OCI-LY1 (cell line): ENCODE results near the gene PERCC1.

Source experiments
- H2AFZ ChIP-seq: fragments of 200-600 bp; sonication (generic), shearing (Covaris generic); 2 replicates; pipeline ENCODE4 v1.6.0; 2014; ENCODE audit warnings: antibody characterized with exemption, mild to moderate bottlenecking, low read length
- H3F3A ChIP-seq: fragments of 200-600 bp; sonication (generic), shearing (Covaris generic); 2 replicates; pipeline ENCODE4 v1.6.0; 2014; ENCODE audit warnings: mild to moderate bottlenecking, antibody characterized with exemption, low read length, moderate library complexity; ENCODE audit not compliant: insufficient read depth
- H3K27ac ChIP-seq: fragments of 200-600 bp; sonication (generic); 2 replicates; pipeline ENCODE4 v1.5.1; 2014; ENCODE audit warnings: low read length, mixed run types, mild to moderate bottlenecking, low read depth; ENCODE audit not compliant: poor library complexity, severe bottlenecking
- H3K27me3 ChIP-seq: fragments of 200-600 bp; sonication (generic); 2 replicates; pipeline ENCODE4 v1.6.0; 2014; ENCODE audit warnings: antibody characterized with exemption, mild to moderate bottlenecking, low read length, moderate library complexity; ENCODE audit not compliant: insufficient read depth
- H3K36me3 ChIP-seq: fragments of 200-600 bp; sonication (generic); 2 replicates; pipeline ENCODE4 v1.6.1; 2014; ENCODE audit warnings: mild to moderate bottlenecking, antibody characterized with exemption, low read length, moderate library complexity, mixed read lengths; ENCODE audit not compliant: insufficient read depth
- H3K4me1 ChIP-seq: fragments of 200-600 bp; sonication (generic); 2 replicates; pipeline ENCODE4 v1.5.1; 2014; ENCODE audit warnings: mild to moderate bottlenecking, low read length, moderate library complexity; ENCODE audit not compliant: insufficient read depth, severe bottlenecking
- H3K4me2 ChIP-seq: fragments of 200-600 bp; sonication (generic), shearing (Covaris generic); 2 replicates; pipeline ENCODE4 v1.6.1; 2014; ENCODE audit warnings: low read length
- H3K4me3 ChIP-seq: fragments of 200-600 bp; sonication (generic); 2 replicates; pipeline ENCODE4 v1.5.1; 2014; ENCODE audit warnings: low read length, low read depth, mild to moderate bottlenecking, mixed read lengths; ENCODE audit not compliant: poor library complexity, severe bottlenecking
- H3K79me2 ChIP-seq: fragments of 200-600 bp; shearing (Covaris generic); 2 replicates; pipeline ENCODE4 v1.6.1; 2016; ENCODE audit warnings: mixed run types, low read length, mixed read lengths; ENCODE audit not compliant: insufficient read depth
- H3K9ac ChIP-seq: fragments of 200-600 bp; sonication (generic), shearing (Covaris generic); 2 replicates; pipeline ENCODE4 v1.6.1; 2014; ENCODE audit warnings: mild to moderate bottlenecking, low read length, mixed read lengths
- H3K9me2 ChIP-seq: fragments of 200-600 bp; sonication (generic), shearing (Covaris generic); 2 replicates; pipeline ENCODE4 v1.6.1; 2014; ENCODE audit warnings: low read depth, mild to moderate bottlenecking, low read length, mixed read lengths
- H3K9me3 ChIP-seq: fragments of 200-600 bp; shearing (Covaris generic); 2 replicates; pipeline ENCODE4 v1.6.1; 2014; ENCODE audit warnings: low read length, mixed read lengths
- H4K20me1 ChIP-seq: fragments of 200-600 bp; sonication (generic), shearing (Covaris generic); 2 replicates; pipeline ENCODE4 v1.6.0; 2016; ENCODE audit warnings: mild to moderate bottlenecking, low read length; ENCODE audit not compliant: insufficient read depth
- CTCF ChIP-seq: fragments of 200-600 bp; sonication (generic), shearing (Covaris generic); IDR thresholded peaks from 2 replicates; pipeline ENCODE4 v1.5.1; 2017; ENCODE audit warnings: mild to moderate bottlenecking, antibody characterized with exemption, low read length, moderate library complexity, mixed read lengths
- EZH2 ChIP-seq: fragments of 200-600 bp; sonication (generic), shearing (Covaris generic); IDR thresholded peaks from 2 replicates; pipeline ENCODE4 v1.8.0; 2017; ENCODE audit warnings: borderline replicate concordance, mixed run types, mild to moderate bottlenecking, antibody characterized with exemption, low read length, moderate library complexity, mixed read lengths

Gene PERCC1

GRCh38 chr16:1425616-1426370, 5.1 kb upstream of the PERCC1 start:
- Histone ChIP-seq H3K27me3 (peaks cover 17% of the 10 kb centered on the region), H3K79me2 (no peaks in the 10 kb centered on the region), H3K9me2 (no peaks in the 10 kb centered on the region), H2AFZ (no peak overlapping the region), H3K4me1 (peaks cover 5% of the 10 kb centered on the region), H3K9me3 (no peaks in the 10 kb centered on the region), H3K27ac (no peak overlapping the region), H4K20me1 (no peaks in the 10 kb centered on the region), H3K4me3 (no peak overlapping the region), H3K4me2 (no peak overlapping the region), H3F3A (no peaks in the 10 kb centered on the region), H3K9ac (no peak overlapping the region), H3K36me3 (no peaks in the 10 kb centered on the region; the same call in 1 of the 2 replicates)
- TF ChIP-seq EZH2 (no peak), CTCF (no peak)

GRCh38 chr16:1426734-1427471, 4.0 kb upstream of the PERCC1 start:
- no peaks in the 10 kb centered on the region for H3F3A ChIP-seq
- no peak overlapping the region for H3K4me3 ChIP-seq
- H3K9me2 ChIP-seq = no peaks in the 10 kb centered on the region
- TF ChIP-seq EZH2 = no peak
- no peak for TF ChIP-seq CTCF
- no peaks in the 10 kb centered on the region for H3K4me1 ChIP-seq
- H4K20me1 ChIP-seq = no peaks in the 10 kb centered on the region
- no peak overlapping the region for H2AFZ ChIP-seq
- H3K27ac ChIP-seq = no peak overlapping the region
- H3K36me3 ChIP-seq = no peaks in the 10 kb centered on the region; the same call in 1 of the 2 replicates
- no peak overlapping the region for H3K4me2 ChIP-seq
- no peaks in the 10 kb centered on the region for H3K79me2 ChIP-seq
- H3K9ac ChIP-seq = no peak overlapping the region
- peaks cover 17% of the 10 kb centered on the region for H3K27me3 ChIP-seq
- no peaks in the 10 kb centered on the region for H3K9me3 ChIP-seq

- H3K9me2 ChIP-seq = no peaks in the 10 kb centered on the region
- no peak overlapping the region for H2AFZ ChIP-seq
- H3K4me1 ChIP-seq = no peaks in the 10 kb centered on the region
- no peaks in the 10 kb centered on the region for H3K9me3 ChIP-seq
- no peak overlapping the region for H3K27ac ChIP-seq
- no peak overlapping the region for H3K9ac ChIP-seq
- no peak overlapping the region for H3K4me2 ChIP-seq
- no peaks in the 10 kb centered on the region for H3K79me2 ChIP-seq
- H3K27me3 ChIP-seq = peaks cover 17% of the 10 kb centered on the region
- H4K20me1 ChIP-seq = no peaks in the 10 kb centered on the region
- H3F3A ChIP-seq = no peaks in the 10 kb centered on the region
- no peaks in the 10 kb centered on the region; the same call in 1 of the 2 replicates for H3K36me3 ChIP-seq
- no peak overlapping the region for H3K4me3 ChIP-seq
- TF ChIP-seq EZH2 (no peak), CTCF (no peak)
These were observed 3.1 kb upstream of the PERCC1 start for GRCh38 chr16:1427473-1428461.
